H9 (cell line): Measurements from ENCODE around the gene DMD. TPM values are rescaled to one million over a fixed set of nuclear protein-coding genes. Genes with fewer than 3 reads are reported as not detected.

Source experiments
- DNase-seq: peaks from one replicate; pipeline ENCODE4 v3.0.0-alpha.2; 2017
- H2AFZ ChIP-seq: one replicate; pipeline ENCODE4 v1.6.1; 2013; ENCODE audit warnings: mild to moderate bottlenecking, low read length, control low read depth, moderate library complexity
- H2AK5ac ChIP-seq: 2 replicates; pipeline ENCODE4 v1.6.1; 2013; ENCODE audit warnings: low read length, control low read depth, mixed read lengths; ENCODE audit not compliant: insufficient read length
- H2BK120ac ChIP-seq: one replicate; pipeline ENCODE4 v1.6.1; 2013; ENCODE audit warnings: low read depth, mild to moderate bottlenecking, low read length, control low read depth, inconsistent platforms; ENCODE audit not compliant: poor library complexity, severe bottlenecking
- H2BK12ac ChIP-seq: 2 replicates; pipeline ENCODE4 v1.6.1; 2013; ENCODE audit warnings: low read length, control low read depth, mixed read lengths, low read depth; ENCODE audit not compliant: insufficient read length
- H2BK15ac ChIP-seq: 2 replicates; pipeline ENCODE4 v1.6.1; 2013; ENCODE audit warnings: low read depth, low read length, control low read depth
- H2BK20ac ChIP-seq: one replicate; pipeline ENCODE4 v1.6.1; 2013; ENCODE audit warnings: low read depth, mild to moderate bottlenecking, low read length, control low read depth, inconsistent platforms; ENCODE audit not compliant: poor library complexity, severe bottlenecking
- H2BK5ac ChIP-seq: 2 replicates; pipeline ENCODE4 v1.6.1; 2013; ENCODE audit warnings: low read length, control low read depth, mixed read lengths; ENCODE audit not compliant: insufficient read length
- H3K14ac ChIP-seq: 2 replicates; pipeline ENCODE4 v1.6.1; 2013; ENCODE audit warnings: low read length, control low read depth; ENCODE audit not compliant: insufficient read depth
- H3K18ac ChIP-seq: 2 replicates; pipeline ENCODE4 v1.6.1; 2013; ENCODE audit warnings: low read depth, mild to moderate bottlenecking, mixed read lengths, low read length, control low read depth; ENCODE audit not compliant: insufficient read length
- H3K23ac ChIP-seq: 2 replicates; pipeline ENCODE4 v1.6.1; 2013; ENCODE audit warnings: low read length, control low read depth, mixed read lengths, low read depth; ENCODE audit not compliant: insufficient read length
- H3K23me2 ChIP-seq: 2 replicates; pipeline ENCODE4 v1.6.1; 2013; ENCODE audit warnings: low read depth, mild to moderate bottlenecking, mixed read lengths, low read length, control low read depth; ENCODE audit not compliant: insufficient read length, poor library complexity, severe bottlenecking
- H3K27ac ChIP-seq: 2 replicates; pipeline ENCODE4 v1.5.1; 2013; ENCODE audit warnings: low read length, control low read depth, mixed read lengths, low read depth; ENCODE audit not compliant: insufficient read length
- H3K27me3 ChIP-seq: 2 replicates; pipeline ENCODE4 v1.6.1; 2013; ENCODE audit warnings: low read length, control low read depth, inconsistent platforms; ENCODE audit not compliant: insufficient read depth
- H3K4ac ChIP-seq: 2 replicates; pipeline ENCODE4 v1.6.1; 2013; ENCODE audit warnings: low read depth, mild to moderate bottlenecking, control low read depth, inconsistent platforms, low read length, moderate library complexity
- H3K4me1 ChIP-seq: 2 replicates; pipeline ENCODE4 v1.6.1; 2013; ENCODE audit warnings: low read length, control low read depth, inconsistent platforms; ENCODE audit not compliant: insufficient read depth
- H3K4me2 ChIP-seq: 2 replicates; pipeline ENCODE4 v1.6.1; 2013; ENCODE audit warnings: low read length, control low read depth, mixed read lengths; ENCODE audit not compliant: insufficient read length, insufficient read depth
- H3K56ac ChIP-seq: 2 replicates; pipeline ENCODE4 v1.6.1; 2013; ENCODE audit warnings: low read depth, mild to moderate bottlenecking, mixed read lengths, low read length, control low read depth; ENCODE audit not compliant: insufficient read length
- H3K79me1 ChIP-seq: 2 replicates; pipeline ENCODE4 v1.6.1; 2013; ENCODE audit warnings: low read depth, mild to moderate bottlenecking, moderate library complexity, low read length, control low read depth, inconsistent platforms; ENCODE audit not compliant: insufficient read depth, poor library complexity, severe bottlenecking
- H3K79me2 ChIP-seq: 2 replicates; pipeline ENCODE4 v1.6.1; 2013; ENCODE audit warnings: low read length, control low read depth, inconsistent platforms; ENCODE audit not compliant: insufficient read depth
- H3K9ac ChIP-seq: 2 replicates; pipeline ENCODE4 v1.6.1; 2013; ENCODE audit warnings: low read length, control low read depth, mixed read lengths; ENCODE audit not compliant: insufficient read length; ENCODE audit errors: extremely low read depth
- H3K9me3 ChIP-seq: one replicate; pipeline ENCODE4 v1.6.1; 2013; ENCODE audit warnings: low read depth, low read length, inconsistent platforms; ENCODE audit not compliant: control insufficient read depth
- H3T11ph ChIP-seq: one replicate; pipeline ENCODE4 v1.6.1; 2013; ENCODE audit warnings: mild to moderate bottlenecking, low read length, control low read depth, inconsistent platforms
- H4K20me1 ChIP-seq: one replicate; pipeline ENCODE4 v1.6.1; 2013; ENCODE audit not compliant: control insufficient read depth, insufficient read length, insufficient read depth
- H4K5ac ChIP-seq: 2 replicates; pipeline ENCODE4 v1.6.1; 2013; ENCODE audit warnings: low read depth, mild to moderate bottlenecking, mixed read lengths, low read length, control low read depth; ENCODE audit not compliant: insufficient read length
- H4K8ac ChIP-seq: replicated peaks from 2 replicates; pipeline ENCODE4 v1.6.1; 2013; ENCODE audit warnings: low read length, control low read depth, mixed read lengths, low read depth; ENCODE audit not compliant: insufficient read length
- H4K91ac ChIP-seq: 2 replicates; pipeline ENCODE4 v1.6.1; 2013; ENCODE audit warnings: low read depth, mild to moderate bottlenecking, moderate library complexity, mixed read lengths, low read length, control low read depth; ENCODE audit not compliant: insufficient read length
- H3K27ac Mint-ChIP-seq, 3 experiments: 2 replicates in 2 of 3; 3 replicates in 1 of 3; pipeline ENCODE4 v1.8.0; 2020 to 2021; ENCODE audit warnings: mixed read lengths in 3 of 3, mild to moderate bottlenecking in 1 of 3, moderate library complexity in 1 of 3
- H3K27me3 Mint-ChIP-seq: 2 replicates; pipeline ENCODE4 v1.8.0; 2021; ENCODE audit warnings: low read depth, mild to moderate bottlenecking, moderate library complexity, mixed read lengths
- H3K36me3 Mint-ChIP-seq, 3 experiments: 2 replicates in 2 of 3; 3 replicates in 1 of 3; pipeline ENCODE4 v1.8.0; 2020 to 2021; ENCODE audit warnings: low read depth in 3 of 3, mixed read lengths in 3 of 3; ENCODE audit not compliant: insufficient read depth in 1 of 3
- H3K4me1 Mint-ChIP-seq, 2 experiments: 2 replicates each; pipeline ENCODE4 v1.8.0; 2020; ENCODE audit warnings: mixed read lengths in 2 of 2
- H3K4me3 Mint-ChIP-seq, 2 experiments: 2 replicates in 1 of 2; 3 replicates in 1 of 2; pipeline ENCODE4 v1.8.0; 2020 to 2021; ENCODE audit warnings: mild to moderate bottlenecking in 2 of 2, mixed read lengths in 2 of 2, moderate library complexity in 1 of 2
- H3K9me3 Mint-ChIP-seq, 2 experiments: 2 replicates in 1 of 2; 3 replicates in 1 of 2; pipeline ENCODE4 v1.8.0; 2020; ENCODE audit warnings: mild to moderate bottlenecking in 2 of 2, mixed read lengths in 2 of 2, moderate library complexity in 1 of 2
- CTCF ChIP-seq: fragments of 200-600 bp; sonication (generic); conservative IDR thresholded peaks from 3 replicates; pipeline ENCODE4 v1.8.0; 2021; ENCODE audit warnings: antibody characterized with exemption, mild to moderate bottlenecking
- WGBS: extraction: QIAGEN DNeasy Blood & Tissue Kit; methylation state at CpG from one replicate; pipeline ENCODE4 v1.1.7; 2013; ENCODE audit warnings: missing lambda C conversion rate, low lambda C conversion rate, mixed read lengths; ENCODE audit not compliant: insufficient read length; ENCODE audit errors: extremely low coverage; 5-methylcytosine and 5-hydroxymethylcytosine counted together
- total RNA-seq: library from RNA; stranded (reverse); gene quantifications from 2 replicates; pipeline ENCODE4 v1.2.1, GENCODE V29; 2021

The DMD gene
- total RNA-seq, 1 experiment from 2014 or later = 3.8 TPM

DNA sequence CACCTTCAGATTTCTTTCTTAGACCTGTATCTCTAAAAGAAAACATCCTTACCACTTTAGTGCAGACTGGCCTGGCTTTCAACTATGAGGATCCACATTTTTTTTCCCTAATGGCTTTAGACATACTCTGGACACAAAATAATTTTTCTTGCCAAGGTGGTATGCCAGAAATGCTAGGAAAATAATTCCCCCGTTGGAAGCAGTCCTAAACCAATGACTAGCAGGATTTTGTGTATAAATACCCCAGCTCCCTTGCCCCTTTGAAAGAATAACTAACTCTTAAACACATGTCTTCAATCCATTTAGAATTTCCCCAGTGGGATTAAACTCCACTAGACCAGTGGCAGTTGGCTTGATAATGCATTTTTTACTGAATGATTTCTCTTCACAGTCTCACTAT, 1639.0 kb downstream of the DMD start:
- Histone ChIP-seq H3K27me3 (no peaks in the 10 kb centered on the region), H2BK20ac (no peak overlapping the region), H2BK12ac (no peak overlapping the region), H3K79me1 (no peaks in the 10 kb centered on the region), H3K18ac (no peak overlapping the region), H4K91ac (no peak overlapping the region), H3T11ph (no peak overlapping the region), H3K23me2 (no peaks in the 10 kb centered on the region), H3K23ac (no peak overlapping the region), H4K8ac (no peak overlapping the region), H3K9me3 (no peaks in the 10 kb centered on the region), H3K4me2 (no peak overlapping the region), H2AK5ac (no peak overlapping the region), H2BK15ac (no peak overlapping the region), H2BK120ac (no peak overlapping the region), H3K14ac (no peak overlapping the region), H3K4ac (no peak overlapping the region), H3K27ac (no peak overlapping the region), H2BK5ac (no peak overlapping the region), H3K79me2 (no peaks in the 10 kb centered on the region), H2AFZ (no peak overlapping the region), H4K20me1 (no peaks in the 10 kb centered on the region), H3K4me1 (no peaks in the 10 kb centered on the region), H4K5ac (no peak overlapping the region), H3K56ac (no peak overlapping the region), H3K9ac (no peak overlapping the region)
- no peak overlapping the region for H3K27ac Mint-ChIP-seq
- DNase-seq = no peak
- no peak overlapping the region for H3K4me3 Mint-ChIP-seq
- H3K27me3 Mint-ChIP-seq = no peaks in the 10 kb centered on the region; the same call in 1 of the 2 replicates
- no CpG with 5 or more reads among the region's 1 CpG for WGBS
- TF ChIP-seq CTCF = no peak
- H3K9me3 Mint-ChIP-seq = peaks cover 37 to 50% of the 10 kb centered on the region in 2 experiments
- no peaks in the 10 kb centered on the region; a peak in 1 of 7 replicates for H3K36me3 Mint-ChIP-seq
- peaks cover 0 to 6% of the 10 kb centered on the region in 2 experiments; a peak in 1 of 4 replicates for H3K4me1 Mint-ChIP-seq
